Stimulated activated naive CD8-positive, alpha-beta T cell treated with anti-CD3 and anti-CD28 coated beads, Interleukin-15, amount 100 ng/mL, for 72 hours (primary cell): ENCODE results near the gene RBMX2.
"Not testable (repeated sequence)": the region's sequence is repeated elsewhere in the genome, so short reads cannot be mapped to it uniquely, and the experiment has no call there.

Experiments used
- ATAC-seq: fragments of 150-1000 bp; cut with Tn5 transposase; 2 replicates; pipeline ENCODE4 v1.10.0; 2021; ENCODE audit warnings: mild to moderate bottlenecking, moderate library complexity
- DNase-seq, 2 donors: peaks; one replicate each; pipeline ENCODE4 v3.0.0; 2021 to 2022
- H3K27ac Mint-ChIP-seq, 2 donors: one replicate each; pipeline ENCODE4 v1.8.0; 2022; ENCODE audit warnings: mild to moderate bottlenecking in 2 of 2, mixed read lengths in 2 of 2, moderate library complexity in 2 of 2
- H3K27me3 Mint-ChIP-seq: one replicate; pipeline ENCODE4 v1.8.0; 2022; ENCODE audit warnings: mixed read lengths
- H3K4me1 Mint-ChIP-seq: one replicate; pipeline ENCODE4 v1.8.0; 2022; ENCODE audit warnings: mild to moderate bottlenecking, mixed read lengths
- H3K4me3 Mint-ChIP-seq, 2 donors: one replicate each; pipeline ENCODE4 v1.8.0; 2022; ENCODE audit warnings: mild to moderate bottlenecking in 2 of 2, mixed read lengths in 2 of 2, moderate library complexity in 1 of 2
- H3K9me3 Mint-ChIP-seq, 2 donors: one replicate each; pipeline ENCODE4 v1.8.0; 2022; ENCODE audit warnings: mixed read lengths in 2 of 2

RBMX2 gene

DNA sequence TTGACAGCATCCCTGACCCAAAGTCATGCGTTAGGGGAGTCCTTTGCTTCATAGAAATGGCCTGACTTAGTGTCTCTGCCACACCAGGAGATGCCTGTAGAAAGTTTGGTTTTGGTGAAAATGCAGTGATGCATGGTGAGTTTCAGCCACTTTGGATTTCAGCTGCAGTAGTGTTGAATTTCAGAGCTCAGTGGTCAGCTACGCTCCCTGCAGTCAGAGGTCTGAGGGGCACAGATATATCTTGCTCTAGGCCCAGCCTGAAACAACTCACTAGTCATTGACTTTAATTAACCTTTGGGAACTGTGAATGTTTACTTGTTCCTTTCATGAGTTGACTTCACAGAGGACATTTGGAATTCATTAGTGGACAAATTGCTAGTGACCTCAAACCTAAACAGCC, 17.5 kb downstream of the RBMX2 start:
- DNase-seq: no peak
- ATAC-seq: no peak
- no peak overlapping the region for H3K4me3 Mint-ChIP-seq
- H3K4me1 Mint-ChIP-seq: no peaks in the 10 kb centered on the region
- no peaks in the 10 kb centered on the region for H3K9me3 Mint-ChIP-seq
- H3K27ac Mint-ChIP-seq: no peak overlapping the region
- H3K27me3 Mint-ChIP-seq: no peaks in the 10 kb centered on the region

DNA sequence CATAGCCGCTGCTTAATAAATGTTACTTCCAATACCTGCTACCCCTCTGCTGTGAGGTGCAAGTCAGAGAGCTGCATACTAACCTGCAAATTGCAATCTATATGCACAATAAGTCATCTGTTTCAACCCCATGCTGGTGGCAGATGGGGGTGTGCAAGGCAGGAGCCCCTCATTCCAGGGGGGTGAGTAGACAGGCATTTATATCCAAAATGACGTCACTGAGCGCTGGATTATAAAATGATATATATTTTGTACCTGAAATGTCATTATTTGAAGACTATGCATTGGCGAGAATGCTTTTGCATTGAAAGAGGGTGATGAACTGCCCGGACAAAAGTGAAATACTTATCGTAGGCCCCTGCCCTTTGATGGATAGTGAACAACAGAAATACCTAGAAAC, 24.7 kb downstream of the RBMX2 start:
- ATAC-seq: no peak
- Mint-ChIP-seq H3K27me3 (no peaks in the 10 kb centered on the region), H3K4me1 (no peaks in the 10 kb centered on the region), H3K4me3 (no peak overlapping the region), H3K27ac (no peak overlapping the region), H3K9me3 (peaks cover 0 to 7% of the 10 kb centered on the region in 2 donors)
- DNase-seq: no peak

DNA sequence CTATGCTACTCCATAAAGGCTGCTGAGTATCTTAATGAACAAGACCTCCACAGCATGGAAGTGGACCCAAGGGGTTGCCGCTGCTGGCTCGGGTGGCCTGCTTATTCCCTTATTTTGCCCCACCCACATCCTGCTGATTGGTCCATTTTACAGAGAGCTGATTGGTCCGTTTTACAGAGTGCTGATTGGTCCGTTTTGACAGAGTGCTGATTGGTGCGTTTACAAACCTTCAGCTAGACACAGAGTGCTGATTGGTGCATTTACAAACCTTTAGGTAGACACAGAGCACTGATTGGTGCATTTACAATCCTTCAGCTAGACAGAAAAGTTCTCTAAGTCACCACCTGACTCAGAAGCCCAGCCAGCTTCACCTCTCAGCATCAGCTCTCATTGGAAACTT, 27.4 kb downstream of the RBMX2 start:
- H3K4me1 Mint-ChIP-seq, DNase-seq, H3K9me3 Mint-ChIP-seq, H3K27ac Mint-ChIP-seq, H3K27me3 Mint-ChIP-seq, ATAC-seq, H3K4me3 Mint-ChIP-seq: not testable (repeated sequence)

DNA sequence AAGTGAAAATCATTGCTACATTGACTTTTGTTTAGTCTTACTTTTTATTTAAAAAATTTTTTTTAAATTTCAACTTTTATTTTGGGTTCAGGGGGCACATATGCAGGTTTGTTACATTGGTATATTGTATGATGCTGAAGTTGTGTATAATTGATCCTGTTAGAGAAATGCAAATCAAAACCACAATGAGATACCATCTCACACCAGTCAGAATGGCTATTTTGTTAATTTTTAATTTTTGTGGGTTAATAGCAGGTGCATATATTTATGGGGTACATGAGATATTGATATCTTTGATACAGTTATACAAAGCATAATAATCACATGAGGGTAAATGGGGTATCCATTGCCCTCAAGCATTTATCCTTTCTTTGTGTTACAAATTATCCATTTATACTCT, 34.1 kb downstream of the RBMX2 start:
- no peak for ATAC-seq
- Mint-ChIP-seq H3K9me3 (peaks cover 0 to 14% of the 10 kb centered on the region in 2 donors), H3K27me3 (no peaks in the 10 kb centered on the region), H3K4me1 (no peaks in the 10 kb centered on the region), H3K27ac (no peak overlapping the region), H3K4me3 (no peak overlapping the region)
- DNase-seq: no peak

DNA sequence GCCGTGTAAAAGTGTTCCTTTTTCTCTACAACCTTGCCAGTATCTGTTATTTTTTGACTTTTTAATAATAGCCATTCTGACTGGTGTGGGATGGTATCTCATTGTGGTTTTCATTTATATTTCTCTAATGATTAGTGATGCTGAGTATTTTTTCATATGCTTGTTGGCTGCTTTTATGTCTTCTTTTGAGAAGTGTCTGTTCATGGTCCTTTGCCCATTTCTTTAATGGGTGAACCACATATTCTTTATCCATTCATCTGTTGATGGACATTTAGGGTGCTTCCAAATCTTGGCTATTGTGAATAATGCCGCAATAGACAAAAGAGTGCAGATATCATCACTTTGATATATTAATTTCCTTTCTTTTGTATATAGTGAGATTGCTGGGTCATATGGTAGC, 36.2 kb downstream of the RBMX2 start:
- not testable (repeated sequence) for DNase-seq, H3K4me3 Mint-ChIP-seq, H3K27me3 Mint-ChIP-seq, ATAC-seq, H3K4me1 Mint-ChIP-seq, H3K27ac Mint-ChIP-seq
- H3K9me3 Mint-ChIP-seq: peaks cover 0 to 14% of the 10 kb centered on the region in 2 donors

DNA sequence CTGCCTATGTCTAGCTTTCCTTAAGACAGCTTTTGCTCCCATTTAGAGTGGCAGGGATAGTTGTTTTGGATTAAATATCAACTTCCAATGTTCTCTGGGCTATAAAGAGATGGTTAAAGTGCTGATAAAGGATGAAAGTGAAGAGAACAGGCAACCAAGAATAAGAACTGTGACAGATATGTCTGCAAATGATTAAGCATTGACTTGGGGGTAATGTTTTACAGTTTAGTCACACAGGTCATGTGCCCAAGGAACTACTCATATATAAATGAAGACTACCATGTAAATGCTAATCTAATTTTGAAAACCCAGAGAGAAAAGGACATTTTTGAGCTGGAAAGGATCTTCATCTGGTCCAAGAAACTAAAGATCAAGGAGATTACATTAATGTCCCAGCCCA, 42.1 kb downstream of the RBMX2 start:
- H3K4me1 Mint-ChIP-seq: no peaks in the 10 kb centered on the region
- no peak for DNase-seq
- no peak for ATAC-seq
- H3K27me3 Mint-ChIP-seq: no peaks in the 10 kb centered on the region
- peaks cover 0 to 7% of the 10 kb centered on the region in 2 donors for H3K9me3 Mint-ChIP-seq
- H3K27ac Mint-ChIP-seq: no peak overlapping the region
- H3K4me3 Mint-ChIP-seq: no peak overlapping the region

DNA sequence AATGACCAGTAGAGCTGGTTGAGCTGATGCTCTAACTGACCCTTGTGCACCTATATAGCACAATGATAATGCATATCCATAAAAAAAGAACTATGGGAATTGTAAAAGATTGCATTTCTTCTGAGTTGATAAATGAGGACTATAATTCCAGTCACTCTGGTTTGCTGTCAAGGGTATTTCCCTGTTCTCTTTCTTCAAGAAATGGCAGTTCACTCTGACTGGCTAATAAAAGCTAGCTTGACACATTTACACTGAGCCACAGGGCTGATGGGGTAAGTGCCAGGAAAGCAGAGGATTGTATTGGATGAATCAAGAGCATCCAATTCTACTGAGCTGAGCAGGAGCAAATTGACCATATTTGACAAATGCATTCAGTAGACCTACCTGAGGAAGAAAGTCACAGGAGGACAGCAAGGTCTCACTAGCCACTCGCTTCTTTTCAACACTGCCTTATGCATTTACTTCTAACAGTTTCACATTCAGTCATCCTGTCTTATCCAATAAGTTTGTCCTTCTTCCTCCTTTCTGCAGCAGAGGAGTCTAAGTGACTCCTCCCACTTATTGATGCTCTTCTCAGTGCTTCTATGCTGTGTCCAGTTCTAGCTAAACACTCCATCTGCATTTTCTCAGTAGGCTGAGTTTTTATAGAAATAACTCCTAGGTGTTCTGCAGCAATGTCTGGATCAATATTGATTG, 43.0 kb downstream of the RBMX2 start:
- Mint-ChIP-seq H3K27me3 (no peaks in the 10 kb centered on the region), H3K4me1 (no peaks in the 10 kb centered on the region), H3K9me3 (no peaks in the 10 kb centered on the region), H3K27ac (no peak overlapping the region), H3K4me3 (no peak overlapping the region)
- no peak for ATAC-seq
- no peak for DNase-seq

DNA sequence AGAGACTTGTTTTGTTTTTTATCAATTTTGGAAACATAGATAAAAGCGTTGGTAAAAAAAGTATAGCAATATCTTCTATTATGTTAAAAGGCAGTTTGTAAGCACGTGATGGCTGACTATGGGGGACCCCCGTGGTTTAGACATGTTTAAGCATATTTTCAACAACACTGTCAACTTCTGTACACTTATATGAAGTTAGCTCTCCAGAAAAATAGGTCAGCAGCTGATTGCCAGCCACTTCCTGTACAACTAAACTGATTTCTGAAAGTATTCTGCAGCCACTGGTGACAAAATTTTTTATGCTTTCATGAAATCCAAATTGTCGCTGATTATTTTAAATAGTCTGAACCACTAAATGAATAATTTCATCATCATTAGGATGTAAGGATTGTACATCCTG, 45.2 kb downstream of the RBMX2 start:
- no peak for DNase-seq
- Mint-ChIP-seq H3K27me3 (no peaks in the 10 kb centered on the region), H3K27ac (no peak overlapping the region), H3K4me3 (no peak overlapping the region), H3K9me3 (peaks cover 0 to 2% of the 10 kb centered on the region in 2 donors), H3K4me1 (no peaks in the 10 kb centered on the region)
- ATAC-seq: no peak
